GM12878 (cell line): Measurements from ENCODE around the gene RETREG1. TPM values are rescaled to one million over a fixed set of nuclear protein-coding genes. Genes with fewer than 3 reads are reported as not detected.

Experiments
- ATAC-seq: fragments of 200-7000 bp; cut with Tn5 transposase; 3 replicates; pipeline ENCODE4 v1.9.1; 2020; ENCODE audit warnings: mild to moderate bottlenecking, moderate library complexity
- BruUV-seq: library from RNA; stranded (reverse); fragments of 400-500 nt; replicated peaks from 2 replicates; lab custom pipeline; 2021; lab: Mats Ljungman, UMichigan
- CTCF ChIA-PET: fragments of 300-600 bp; sonication (Branson Sonifier 250); formaldehyde crosslinking; extraction: SDS; loops from one replicate; lab custom pipeline; 2021; ENCODE audit warnings: inconsistent platforms; lab: Yijun Ruan, JAX
- POLR2A ChIA-PET: fragments of 350-600 bp; formaldehyde crosslinking; extraction: SDS; loops from one replicate; lab custom pipeline; 2021; ENCODE audit warnings: inconsistent platforms; lab: Charles Lee
- RAD21 ChIA-PET: fragments of 300-600 bp; sonication (Branson Sonifier 250); formaldehyde crosslinking; loops from one replicate; lab custom pipeline; 2023; ENCODE audit warnings: antibody characterized with exemption; ENCODE audit not compliant: unreplicated experiment; lab: Charles Lee
- SMC1A ChIA-PET: fragments of 300-600 bp; sonication (Branson Sonifier 250); formaldehyde crosslinking; loops from one replicate; lab custom pipeline; 2023; ENCODE audit not compliant: unreplicated experiment, uncharacterized antibody; lab: Charles Lee
- DNase-seq: peaks from one replicate; pipeline ENCODE4 v3.0.0-alpha.2; 2011; ENCODE audit warnings: low read depth, low spot score
- FAIRE-seq: peaks from 3 replicates; lab custom pipeline; 2011; peaks lifted over from hg19 to GRCh38; lab: Jason Lieb, UNC
- H2AFZ ChIP-seq: 2 replicates; pipeline ENCODE4 v1.6.0; 2011; ENCODE audit warnings: low read depth, low read length, control low read depth; ENCODE audit not compliant: control insufficient read depth
- H3K27ac ChIP-seq: 2 replicates; pipeline ENCODE4 v1.5.1; 2011; ENCODE audit warnings: control low read depth; ENCODE audit not compliant: control insufficient read depth, insufficient read depth
- H3K27me3 ChIP-seq, 2 experiments: replicated peaks in 1 of 2; 2 replicates each; pipeline versions ENCODE4 v1.6.0 to v1.6.1; 2011; ENCODE audit warnings: low read length in 1 of 2; ENCODE audit not compliant: control insufficient read depth in 2 of 2, insufficient read depth in 2 of 2
- H3K36me3 ChIP-seq, 2 experiments: 2 replicates each; pipeline ENCODE4 v1.5.1; 2011; ENCODE audit warnings: low read length in 1 of 2; ENCODE audit not compliant: control insufficient read depth in 2 of 2, insufficient read depth in 2 of 2
- H3K4me1 ChIP-seq: 2 replicates; pipeline ENCODE4 v1.6.1; 2011; ENCODE audit warnings: mild to moderate bottlenecking, low read length, moderate library complexity, mixed read lengths; ENCODE audit not compliant: control insufficient read depth, insufficient read depth
- H3K4me2 ChIP-seq: 2 replicates; pipeline ENCODE4 v1.6.0; 2011; ENCODE audit warnings: control low read depth; ENCODE audit not compliant: control insufficient read depth, insufficient read depth
- H3K4me3 ChIP-seq: fragments of 200-600 bp; sonication (generic); 2 replicates; pipeline ENCODE4 v1.5.1; 2016
- H3K79me2 ChIP-seq: 2 replicates; pipeline ENCODE4 v1.6.0; 2011; ENCODE audit warnings: low read length; ENCODE audit not compliant: control insufficient read depth, insufficient read depth
- H3K9ac ChIP-seq: 2 replicates; pipeline ENCODE4 v1.8.0; 2011; ENCODE audit warnings: low read length, control low read depth, mixed read lengths; ENCODE audit not compliant: control insufficient read depth, insufficient read depth
- H3K9me3 ChIP-seq: replicated peaks from 3 replicates; pipeline ENCODE4 v1.5.1; 2011; ENCODE audit warnings: mild to moderate bottlenecking, low read length; ENCODE audit not compliant: control insufficient read depth, insufficient read depth
- H4K20me1 ChIP-seq: 2 replicates; pipeline ENCODE4 v1.6.0; 2011; ENCODE audit not compliant: control insufficient read depth, insufficient read depth
- BACH1 ChIP-seq: fragments of 450-650 bp; IDR thresholded peaks from 2 replicates; pipeline ENCODE4 v1.6.1; 2017; ENCODE audit warnings: mild to moderate bottlenecking, borderline replicate concordance
- EED ChIP-seq: sonication (generic); IDR thresholded peaks from 2 replicates; pipeline ENCODE4 v1.6.1; 2016; ENCODE audit warnings: antibody characterized with exemption, low read depth
- IRF4 ChIP-seq: IDR thresholded peaks from 2 replicates; pipeline ENCODE4 v1.6.1; 2011; ENCODE audit warnings: low read depth, low read length
- MEF2A ChIP-seq: IDR thresholded peaks from 2 replicates; pipeline ENCODE4 v1.6.1; 2011; ENCODE audit warnings: low read depth, mild to moderate bottlenecking, low read length, moderate library complexity; ENCODE audit not compliant: insufficient read depth
- NFXL1 ChIP-seq: fragments of 450-650 bp; IDR thresholded peaks from 2 replicates; pipeline ENCODE4 v1.6.1; 2017; ENCODE audit warnings: antibody characterized with exemption, mild to moderate bottlenecking, borderline replicate concordance
- YY1 ChIP-seq: IDR thresholded peaks from 2 replicates; pipeline ENCODE4 v1.6.1; 2011; ENCODE audit warnings: low read depth, mild to moderate bottlenecking, low read length
- ZNF592 ChIP-seq: fragments of 450-650 bp; IDR thresholded peaks from 2 replicates; pipeline ENCODE4 v1.6.1; 2017; ENCODE audit warnings: mild to moderate bottlenecking, moderate library complexity
- WGBS: methylation state at CpG from one replicate; pipeline ENCODE4 v1.1.6; 2016; ENCODE audit warnings: low lambda C conversion rate; ENCODE audit not compliant: insufficient replicate concordance, insufficient coverage; ENCODE audit errors: missing lambda C conversion rate; 5-methylcytosine and 5-hydroxymethylcytosine counted together
- in situ Hi-C: fragments of 300-500 bp; cut with MboI; formaldehyde crosslinking; loops from 9 replicates; pipeline ENCODE4 v1.14.3; 2018; ENCODE audit warnings: mixed read lengths
- intact Hi-C: fragments of 100-400 bp; cut with micrococcal nuclease; formaldehyde crosslinking; loops from one replicate; pipeline ENCODE4 v1.14.2; 2022; ENCODE audit not compliant: unreplicated experiment
- polyA plus RNA-seq, 11 experiments: library from polyadenylated mRNA; depleted of rRNA in 4 of 11; unstranded in 6 of 11; stranded (reverse) in 5 of 11; fragments of >200 nt; fragmentation: Nextera tagmentation in 4 of 11; fragmentation: Illumina TruSeq in 1 of 11; extraction: Ambion mirVana in 4 of 11; extraction: Trizol in 1 of 11; gene quantifications; 1 replicate in 1 of 11; 2 replicates in 10 of 11; pipeline versions ENCODE4 v1.2.1 to v1.2.3, GENCODE V29; 2011 to 2016; ENCODE audit warnings: inconsistent platforms in 2 of 11, missing spikeins in 2 of 11, low read depth in 1 of 11
- total RNA-seq, 4 experiments: library from RNA; depleted of rRNA in 3 of 4; stranded (reverse); fragments of >200 nt in 3 of 4; fragmentation: Illumina TruSeq in 1 of 4; extraction: Trizol in 1 of 4; gene quantifications; 2 replicates each; pipeline versions ENCODE4 v1.2.1 to v1.2.3, GENCODE V29; 2013 to 2021
- TF ChIP-seq, protein P1 (sequence below): fragments of 450-650 bp; IDR thresholded peaks from 2 replicates; pipeline ENCODE4 v1.6.1; 2014; ENCODE audit warnings: mild to moderate bottlenecking

Gene RETREG1
- total and polyA plus RNA-seq, 10 of the 15 experiments (the other 5 are each of a cell fraction or from before 2014, with no cell fraction given) = 3.9 to 8.9 (median 6.4) TPM

DNA sequence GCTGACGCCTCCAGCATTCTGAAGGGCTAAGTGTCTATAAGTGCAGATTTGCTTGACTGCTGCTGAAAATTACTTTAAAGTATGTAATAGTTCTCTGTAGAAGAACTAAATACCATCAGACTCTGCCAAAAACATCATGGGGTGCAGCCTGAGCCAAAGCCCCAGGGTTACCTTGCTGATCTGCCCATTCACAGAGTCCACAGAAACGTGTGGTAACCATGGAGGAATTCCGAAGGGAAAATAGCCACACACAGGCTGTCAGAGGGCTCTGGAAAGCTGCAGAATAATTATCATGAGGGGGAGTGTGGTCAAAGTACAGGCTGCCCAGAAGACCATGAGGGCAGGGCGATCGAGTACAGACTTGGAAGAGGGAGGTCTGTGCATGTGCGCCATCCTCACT lies 36.4 kb downstream of the RETREG1 start (continued):
- TF ChIP-seq ZNF592 = no peak
- TF ChIP-seq, protein P1, sequence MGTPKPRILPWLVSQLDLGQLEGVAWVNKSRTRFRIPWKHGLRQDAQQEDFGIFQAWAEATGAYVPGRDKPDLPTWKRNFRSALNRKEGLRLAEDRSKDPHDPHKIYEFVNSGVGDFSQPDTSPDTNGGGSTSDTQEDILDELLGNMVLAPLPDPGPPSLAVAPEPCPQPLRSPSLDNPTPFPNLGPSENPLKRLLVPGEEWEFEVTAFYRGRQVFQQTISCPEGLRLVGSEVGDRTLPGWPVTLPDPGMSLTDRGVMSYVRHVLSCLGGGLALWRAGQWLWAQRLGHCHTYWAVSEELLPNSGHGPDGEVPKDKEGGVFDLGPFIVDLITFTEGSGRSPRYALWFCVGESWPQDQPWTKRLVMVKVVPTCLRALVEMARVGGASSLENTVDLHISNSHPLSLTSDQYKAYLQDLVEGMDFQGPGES = no peak

- 46% methylated on average over 6 of the region's 6 CpGs for WGBS
- Histone ChIP-seq H3K4me3 (no peak overlapping the region), H3K27me3 (no peaks in the 10 kb centered on the region), H2AFZ (no peak overlapping the region), H4K20me1 (no peaks in the 10 kb centered on the region), H3K4me2 (no peak overlapping the region), H3K79me2 (no peaks in the 10 kb centered on the region), H3K36me3 (no peaks in the 10 kb centered on the region), H3K27ac (no peak overlapping the region), H3K9ac (no peak overlapping the region), H3K4me1 (no peaks in the 10 kb centered on the region; the same call in 1 of the 2 replicates), H3K9me3 (no peaks in the 10 kb centered on the region)
- no TSS peak for BruUV-seq
- ChIA-PET CTCF (interaction anchor here (0.7 to 2.0 kb wide), 2 partner anchors 28 to 29 kb away, joined by 3 to 6 read pairs; no protein-coding TSS in a partner anchor), POLR2A (no interaction called here), SMC1A (interaction anchor here (0.7 kb wide), 1 partner anchor 23 kb away, joined by 3 read pairs; no protein-coding TSS in a partner anchor), RAD21 (no interaction called here)
- intact Hi-C loops (no loop called here), in situ Hi-C loops (no loop called here)
- FAIRE-seq = no peak
- TF ChIP-seq MEF2A (no peak), IRF4 (no peak), YY1 (no peak), EED (no peak), BACH1 (no peak), NFXL1 (no peak)
- DNase-seq = no peak
- no peak for ATAC-seq
Observed at GRCh38 chr5:16579142-16579847, 37.5 kb downstream of the RETREG1 start.
